H1 (cell line): ENCODE data around the gene KCNQ1.

Source experiments
- ASH2L ChIP-seq: fragments of 200-600, 300-600 bp; sonication (generic); IDR thresholded peaks from one replicate; pipeline ENCODE4 v1.7.1; 2017; ENCODE audit warnings: low read length
- BACH1 ChIP-seq: IDR thresholded peaks from 2 replicates; pipeline ENCODE4 v1.6.1; 2012; ENCODE audit warnings: low read length, improper control_type of control experiment
- CEBPB ChIP-seq: IDR thresholded peaks from 2 replicates; pipeline ENCODE4 v1.6.1; 2012; ENCODE audit warnings: low read depth, low read length
- EP300 ChIP-seq, 2 experiments: IDR thresholded peaks; 1 replicate in 1 of 2; 2 replicates in 1 of 2; pipeline ENCODE4 v1.6.1; 2011 to 2012; ENCODE audit warnings: low read depth in 2 of 2, low read length in 2 of 2, mild to moderate bottlenecking in 2 of 2, borderline replicate concordance in 1 of 2, inconsistent platforms in 1 of 2, moderate library complexity in 1 of 2
- GABPA ChIP-seq: IDR thresholded peaks from 2 replicates; pipeline ENCODE4 v1.6.1; 2011; ENCODE audit warnings: mild to moderate bottlenecking, low read length, moderate library complexity, borderline replicate concordance; ENCODE audit not compliant: insufficient read depth
- JUN ChIP-seq: IDR thresholded peaks from 2 replicates; pipeline ENCODE4 v1.6.1; 2011; ENCODE audit warnings: low read depth, mild to moderate bottlenecking, improper control_type of control experiment, low read length
- NRF1 ChIP-seq: IDR thresholded peaks from 2 replicates; pipeline ENCODE4 v1.6.1; 2011; ENCODE audit warnings: mild to moderate bottlenecking, low read depth, low read length, improper control_type of control experiment
- POLR2A ChIP-seq, 2 experiments: IDR thresholded peaks; 1 replicate in 1 of 2; 2 replicates in 1 of 2; pipeline ENCODE4 v1.6.1; 2011; ENCODE audit warnings: low read depth in 2 of 2, low read length in 2 of 2, mild to moderate bottlenecking in 2 of 2; ENCODE audit errors: control extremely low read depth in 1 of 2
- POLR2AphosphoS5 ChIP-seq: IDR thresholded peaks from 2 replicates; pipeline ENCODE4 v1.6.1; 2011; ENCODE audit warnings: low read depth, low read length
- YY1 ChIP-seq: IDR thresholded peaks from 2 replicates; pipeline ENCODE4 v1.6.1; 2011; ENCODE audit warnings: low read depth, mild to moderate bottlenecking, low read length
- TF ChIP-seq, protein P1 (sequence below), 3 experiments: IDR thresholded peaks; 1 replicate in 2 of 3; 2 replicates in 1 of 3; pipeline versions ENCODE4 v1.5.1 to v1.6.1; 2011; ENCODE audit warnings: low read length in 3 of 3, mild to moderate bottlenecking in 3 of 3, inconsistent platforms in 2 of 3, low read depth in 1 of 3, moderate library complexity in 1 of 3; ENCODE audit not compliant: insufficient read depth in 1 of 3; ENCODE audit errors: control extremely low read depth in 1 of 3
- TF ChIP-seq, protein P2 (sequence below): IDR thresholded peaks from 2 replicates; pipeline ENCODE4 v1.6.1; 2012; ENCODE audit warnings: inconsistent platforms

DNA sequence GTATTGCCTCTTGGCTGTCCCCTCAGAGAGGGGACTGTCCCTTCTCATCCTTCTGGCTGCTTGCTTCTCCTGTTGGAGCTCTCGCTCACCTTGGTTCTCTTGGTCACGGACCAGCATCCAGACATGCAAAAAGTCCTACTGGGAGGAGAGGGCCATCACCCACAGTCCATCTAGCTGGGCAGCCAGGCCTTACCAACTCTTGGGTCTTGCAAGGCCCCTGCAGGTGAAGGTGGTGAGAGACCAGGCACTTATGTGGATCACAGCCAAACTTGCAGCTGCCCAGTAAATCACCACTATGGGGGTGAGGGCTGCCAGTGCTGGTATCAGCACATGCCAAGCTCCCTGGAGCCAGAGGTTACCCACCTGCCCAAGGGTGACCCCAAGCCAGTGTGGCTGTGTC, 218.7 kb downstream of the KCNQ1 start:
- TF ChIP-seq POLR2A (IDR thresholded peaks at IDR 0.05; ENCODE audit: control extremely low read depth in 1 of 2, low read depth in 2 of 2, low read length in 2 of 2) (no peak), POLR2AphosphoS5 (no peak), NRF1 (no peak), EP300 (IDR thresholded peaks at IDR 0.05; ENCODE audit: borderline replicate concordance in 1 of 2, low read depth in 2 of 2, low read length in 2 of 2) (no peak), ASH2L (no peak), YY1 (no peak), CEBPB (no peak), JUN (no peak), GABPA (no peak), BACH1 (no peak)
- TF ChIP-seq, protein P1, sequence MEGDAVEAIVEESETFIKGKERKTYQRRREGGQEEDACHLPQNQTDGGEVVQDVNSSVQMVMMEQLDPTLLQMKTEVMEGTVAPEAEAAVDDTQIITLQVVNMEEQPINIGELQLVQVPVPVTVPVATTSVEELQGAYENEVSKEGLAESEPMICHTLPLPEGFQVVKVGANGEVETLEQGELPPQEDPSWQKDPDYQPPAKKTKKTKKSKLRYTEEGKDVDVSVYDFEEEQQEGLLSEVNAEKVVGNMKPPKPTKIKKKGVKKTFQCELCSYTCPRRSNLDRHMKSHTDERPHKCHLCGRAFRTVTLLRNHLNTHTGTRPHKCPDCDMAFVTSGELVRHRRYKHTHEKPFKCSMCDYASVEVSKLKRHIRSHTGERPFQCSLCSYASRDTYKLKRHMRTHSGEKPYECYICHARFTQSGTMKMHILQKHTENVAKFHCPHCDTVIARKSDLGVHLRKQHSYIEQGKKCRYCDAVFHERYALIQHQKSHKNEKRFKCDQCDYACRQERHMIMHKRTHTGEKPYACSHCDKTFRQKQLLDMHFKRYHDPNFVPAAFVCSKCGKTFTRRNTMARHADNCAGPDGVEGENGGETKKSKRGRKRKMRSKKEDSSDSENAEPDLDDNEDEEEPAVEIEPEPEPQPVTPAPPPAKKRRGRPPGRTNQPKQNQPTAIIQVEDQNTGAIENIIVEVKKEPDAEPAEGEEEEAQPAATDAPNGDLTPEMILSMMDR (IDR thresholded peaks at IDR 0.05; ENCODE audit: control extremely low read depth in 1 of 3, insufficient read depth in 1 of 3, low read depth in 1 of 3, low read length in 3 of 3) = no peak
- TF ChIP-seq, protein P2, sequence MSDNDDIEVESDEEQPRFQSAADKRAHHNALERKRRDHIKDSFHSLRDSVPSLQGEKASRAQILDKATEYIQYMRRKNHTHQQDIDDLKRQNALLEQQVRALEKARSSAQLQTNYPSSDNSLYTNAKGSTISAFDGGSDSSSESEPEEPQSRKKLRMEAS = no peak
